Right cardiac atrium (tissue), 5 donors: ENCODE measurements around the gene RNF5. TPM values are rescaled to one million over a fixed set of nuclear protein-coding genes. Genes with fewer than 3 reads are reported as not detected.
"Not testable (repeated sequence)": the region's sequence is repeated elsewhere in the genome, so short reads cannot be mapped to it uniquely, and the experiment has no call there.

Experiments
- ATAC-seq, 2 donors: fragments of 200-7000 bp; cut with Tn5 transposase; one replicate each; pipeline versions ENCODE4 v1.8.0 to v1.9.1; 2020; ENCODE audit warnings: moderate library complexity in 2 of 2, mild to moderate bottlenecking in 1 of 2
- DNase-seq, 3 donors: peaks; one replicate each; pipeline ENCODE4 v3.0.0-alpha.2; 2020
- H3K27ac ChIP-seq: one replicate; pipeline ENCODE4 v1.5.1; 2013; ENCODE audit warnings: mild to moderate bottlenecking, low read length, control low read depth, moderate library complexity
- H3K27me3 ChIP-seq: one replicate; pipeline ENCODE4 v1.6.1; 2013; ENCODE audit not compliant: control insufficient read depth, insufficient read depth
- H3K4me1 ChIP-seq: one replicate; pipeline ENCODE4 v1.6.1; 2013; ENCODE audit warnings: low read length; ENCODE audit not compliant: control insufficient read depth, insufficient read depth
- H3K4me3 ChIP-seq: one replicate; pipeline ENCODE4 v1.5.1; 2013; ENCODE audit warnings: low read length, control low read depth
- H3K9me3 ChIP-seq: one replicate; pipeline ENCODE4 v1.6.1; 2013; ENCODE audit warnings: low read length; ENCODE audit not compliant: control insufficient read depth
- WGBS: extraction: QIAGEN DNeasy Blood & Tissue Kit; methylation state at CpG from one replicate; pipeline ENCODE4 v1.1.7; 2013; 5-methylcytosine and 5-hydroxymethylcytosine counted together
- intact Hi-C, 4 donors: fragments of 100-400 bp; cut with DNase I; formaldehyde crosslinking; loops; one replicate each; pipeline versions ENCODE4 v1.11.0 to v1.14.0; 2022 to 2023
- long read RNA-seq, 4 donors: library from polyadenylated mRNA; unstranded; transcript quantifications; one replicate each; pipeline ENCODE4 v2.0.0, GENCODE V29; 2020 to 2021
- polyA plus RNA-seq: library from polyadenylated mRNA; stranded (reverse); fragments of 200-250 nt; gene quantifications from one replicate; pipeline ENCODE4 v1.2.3, GENCODE V29; 2013
- total RNA-seq, 4 donors: library from RNA; stranded (reverse); fragmentation: NEBNext Ultra II Directional; extraction: Animal tissue kit (Norgen Biotek cat#: 25700); gene quantifications; one replicate each; pipeline ENCODE4 v1.2.1, GENCODE V29; 2021
- donor health status: healthy with polysubstance abuse.
- donor health status: DM: no; HTN: yes; CAD: no.
- donor health status: DM: no; HTN: no; CAD: no.
- donor health status: DM: no; HTN: yes; CAD: no; lungs with severe emphysema.
- donor health status: DM: yes; HTN: yes; CAD: no.

Gene RNF5, protein sequence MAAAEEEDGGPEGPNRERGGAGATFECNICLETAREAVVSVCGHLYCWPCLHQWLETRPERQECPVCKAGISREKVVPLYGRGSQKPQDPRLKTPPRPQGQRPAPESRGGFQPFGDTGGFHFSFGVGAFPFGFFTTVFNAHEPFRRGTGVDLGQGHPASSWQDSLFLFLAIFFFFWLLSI
- total RNA-seq (10 to 100 TPM; 73.2 to 88.3 (median 76.7) TPM), polyA plus RNA-seq (118 TPM)
- long read RNA-seq, donor 1, partial matches to known transcripts, result 1 of 1 reads
- long read RNA-seq, donor 1, other reads (novel, unspliced or antisense), result 0 of 1 reads
- long read RNA-seq, donor 2, result 0 reads
- long read RNA-seq, donor 3, partial matches to known transcripts, result 3 of 3 reads
- long read RNA-seq, donor 3, other reads (novel, unspliced or antisense), result 0 of 3 reads
- long read RNA-seq, donor 4, partial matches to known transcripts, result 2 of 2 reads
- long read RNA-seq, donor 4, other reads (novel, unspliced or antisense), result 0 of 2 reads

DNA sequence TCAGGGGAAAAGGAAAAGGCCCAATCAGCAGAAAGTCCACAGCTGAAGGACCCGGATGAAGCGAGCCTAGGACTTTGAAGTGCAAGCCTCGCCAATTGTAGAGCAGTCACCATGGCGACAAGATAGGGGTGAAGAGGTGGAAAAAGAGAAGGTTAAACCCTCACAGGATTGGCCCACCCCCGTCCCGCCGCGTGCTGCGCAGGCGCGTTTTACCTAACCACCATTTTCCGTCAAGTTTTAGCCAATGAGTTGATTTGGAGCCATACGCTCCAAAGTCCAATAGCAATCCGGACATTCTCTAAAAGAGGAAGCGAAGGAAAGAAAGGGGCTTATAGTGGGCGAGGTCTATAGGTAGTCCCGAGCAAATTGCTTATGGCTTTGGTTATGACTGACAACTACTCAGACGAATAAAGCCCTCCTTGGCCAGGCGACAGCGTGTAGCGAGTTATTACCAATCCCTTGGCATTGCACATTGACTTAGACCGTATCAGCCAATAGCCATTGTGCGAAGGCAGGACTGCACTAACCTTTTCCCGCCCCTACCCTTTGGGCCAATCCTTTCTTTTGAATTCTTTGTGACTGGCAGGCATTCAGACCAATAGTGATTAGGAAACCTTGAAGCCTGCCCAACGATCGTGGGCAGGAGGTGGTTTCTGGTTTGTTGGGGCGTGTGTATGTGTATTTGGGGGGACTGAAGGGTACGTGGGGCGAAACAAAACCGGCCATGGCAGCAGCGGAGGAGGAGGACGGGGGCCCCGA is at the start of gene RNF5:
Gene RNF5, plus strand, starts transcription at position 618 of the 759 bp plus-strand sequence. Its CDS starts 107 bp downstream, at position 725.
- Histone ChIP-seq H3K4me1 (peaks cover 4% of the 10 kb centered on the region), H3K27ac (peak within 1 kb of the TSS; percentile 98), H3K27me3 (no peaks in the 10 kb centered on the region), H3K9me3 (no peaks in the 10 kb centered on the region), H3K4me3 (peak within 1 kb of the TSS; percentile 64)
- DNase-seq (peak; percentile 95 to 98 (median 96)), ATAC-seq (peak; percentile 86 to 91)
- intact Hi-C loops, result loop anchor here in 1 of 4 donors (10.0 kb wide), 1 partner anchor 53 kb away; the partner anchor contains the start of gene ATF6B
- under 1% methylated on average over 33 of the region's 33 CpGs for WGBS

DNA sequence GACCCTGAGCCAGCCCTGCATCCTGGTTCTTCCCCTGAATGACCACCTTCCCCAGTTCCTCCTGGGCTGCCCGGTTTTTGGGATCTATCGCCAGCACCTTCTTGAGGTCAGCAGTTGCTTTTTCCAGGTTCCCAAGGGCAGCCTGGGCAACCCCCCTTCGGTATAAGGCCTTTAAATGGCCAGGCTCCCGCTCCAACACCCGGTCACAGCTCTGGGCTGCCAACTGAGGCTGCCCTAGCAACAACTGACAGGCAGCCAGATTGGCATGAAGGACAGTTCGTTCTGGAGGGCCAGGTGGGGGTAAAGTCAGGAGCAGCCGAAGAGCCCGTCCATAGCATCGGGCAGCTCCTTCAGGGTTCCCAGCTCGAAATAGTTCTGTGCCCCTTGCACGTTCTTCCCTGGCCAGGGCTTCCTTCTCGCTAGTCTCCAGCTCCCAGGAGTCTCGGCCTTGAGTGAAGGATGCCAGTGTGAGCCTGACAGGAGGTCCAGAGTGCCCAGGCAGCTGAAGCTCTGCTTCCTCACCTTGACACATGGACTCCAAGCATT is 49.4 kb upstream of the RNF5 start:
- DNase-seq (peak in 1 of 3 donors; percentile 62), ATAC-seq (no peak)
- 88% methylated on average over 13 of the region's 13 CpGs for WGBS
- Histone ChIP-seq H3K4me3 (peak overlapping the region; percentile 30), H3K27ac (peak overlapping the region; percentile 68), H3K4me1 (peaks cover 21% of the 10 kb centered on the region), H3K9me3 (no peaks in the 10 kb centered on the region), H3K27me3 (no peaks in the 10 kb centered on the region)
- intact Hi-C loops, result loop anchor here in 2 of 4 donors (5.0 to 10.0 kb wide), 2 partner anchors 46 to 68 kb away; partner anchors contain the start of genes AGPAT1 (in 1 of the 2) and RNF5 (in 1 of the 2)

DNA sequence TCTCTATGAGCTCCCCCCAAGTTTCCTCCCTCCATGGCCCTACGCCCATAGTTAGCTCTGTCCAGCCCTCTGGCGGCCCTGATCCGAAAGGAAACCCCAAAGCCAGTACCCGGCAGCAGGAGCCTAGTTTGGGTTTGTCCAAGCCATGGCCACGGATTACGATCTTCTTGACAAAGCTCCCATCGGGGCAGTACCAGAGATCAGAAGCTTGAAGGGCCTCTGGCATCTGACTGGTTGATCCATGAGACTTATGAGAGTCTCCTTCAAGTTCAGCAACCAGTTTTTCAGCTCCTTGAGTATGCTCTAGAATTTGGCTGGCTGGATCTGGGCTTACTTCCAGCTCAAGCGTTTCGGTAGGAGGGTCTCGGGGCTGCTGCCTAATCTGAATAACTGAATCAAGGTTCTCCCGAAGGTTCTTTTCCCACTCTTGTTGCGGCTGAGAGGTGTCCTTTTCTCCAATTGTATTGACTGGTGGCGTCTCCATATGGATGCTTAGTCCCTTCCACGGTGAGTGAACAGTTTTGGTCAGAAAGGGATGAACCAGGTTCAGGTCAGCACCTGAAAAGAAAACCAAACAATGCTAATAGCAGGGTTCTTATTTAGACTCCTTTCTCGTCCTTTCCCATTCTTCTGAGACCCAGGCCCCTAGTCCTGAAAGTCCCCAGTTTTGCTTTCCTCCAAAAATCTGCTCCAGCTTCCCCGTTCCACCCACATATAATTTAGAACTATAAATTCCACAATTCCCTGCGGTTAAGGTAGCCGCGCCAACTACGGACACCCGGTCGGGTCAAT is 48.7 kb upstream of the RNF5 start:
- Histone ChIP-seq H3K27me3 (no peaks in the 10 kb centered on the region), H3K4me3 (peak overlapping the region; percentile 79), H3K9me3 (no peaks in the 10 kb centered on the region), H3K27ac (peak overlapping the region; percentile 98), H3K4me1 (peaks cover 21% of the 10 kb centered on the region)
- DNase-seq (peak in 1 of 3 donors; percentile 94), ATAC-seq (peak; percentile 59 to 66)
- intact Hi-C loops, result loop anchor here in 2 of 4 donors (5.0 to 10.0 kb wide), 2 partner anchors 45 to 68 kb away; partner anchors contain the start of genes AGPAT1 (in 1 of the 2) and RNF5 (in 1 of the 2)
- WGBS, result 34% methylated on average over 22 of the region's 22 CpGs

GRCh38 chr6:32131439-32131948 is 46.7 kb upstream of the RNF5 start:
- Histone ChIP-seq H3K4me3 (no peak overlapping the region), H3K27me3 (no peaks in the 10 kb centered on the region), H3K4me1 (peaks cover 21% of the 10 kb centered on the region), H3K27ac (no peak overlapping the region), H3K9me3 (no peaks in the 10 kb centered on the region)
- WGBS, result 88% methylated on average over 14 of the region's 14 CpGs
- ATAC-seq (no peak), DNase-seq (no peak)
- intact Hi-C loops, result no loop called here

DNA sequence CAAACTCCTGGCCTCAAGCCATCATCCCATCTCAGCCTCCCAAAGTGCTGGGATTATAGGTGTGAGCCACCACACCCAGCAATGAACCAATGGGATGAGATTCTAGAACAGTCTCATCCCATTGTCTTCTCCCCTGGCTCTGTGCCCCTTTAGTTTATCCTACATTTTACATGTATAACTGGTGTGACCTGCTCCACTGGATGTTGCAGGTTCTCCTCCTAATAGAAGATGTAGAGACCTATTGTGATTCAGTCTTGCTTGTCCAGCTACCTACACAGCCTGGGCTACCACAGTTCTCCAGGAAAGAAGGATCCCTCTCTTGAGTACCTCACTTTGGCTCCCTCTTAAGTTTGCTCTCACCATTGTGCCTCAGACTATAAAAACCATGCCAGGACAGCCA is 46.1 kb upstream of the RNF5 start:
- no peaks in the 10 kb centered on the region for H3K9me3 ChIP-seq
- H3K27ac ChIP-seq, result no peak overlapping the region
- no peak overlapping the region for H3K4me3 ChIP-seq
- ATAC-seq (no peak), DNase-seq (no peak)
- peaks cover 17% of the 10 kb centered on the region for H3K4me1 ChIP-seq
- intact Hi-C loops, result no loop called here
- H3K27me3 ChIP-seq, result no peaks in the 10 kb centered on the region

- no peak overlapping the region for H3K4me3 ChIP-seq
- DNase-seq (no peak), ATAC-seq (no peak)
- H3K27ac ChIP-seq, result no peak overlapping the region
- H3K27me3 ChIP-seq, result no peaks in the 10 kb centered on the region
- peaks cover 8% of the 10 kb centered on the region for H3K4me1 ChIP-seq
- intact Hi-C loops, result no loop called here
- no peaks in the 10 kb centered on the region for H3K9me3 ChIP-seq
- WGBS, result 71% methylated on average over 4 of the region's 4 CpGs
Measured at GRCh38 chr6:32133786-32134185, 44.4 kb upstream of the RNF5 start.

- Histone ChIP-seq H3K9me3 (no peaks in the 10 kb centered on the region), H3K27me3 (no peaks in the 10 kb centered on the region), H3K4me1 (no peaks in the 10 kb centered on the region), H3K27ac (no peak overlapping the region), H3K4me3 (no peak overlapping the region)
- no peak for DNase-seq
- intact Hi-C loops, result no loop called here
- no peak for ATAC-seq
Measured at GRCh38 chr6:32137454-32137853, 40.8 kb upstream of the RNF5 start.

DNA sequence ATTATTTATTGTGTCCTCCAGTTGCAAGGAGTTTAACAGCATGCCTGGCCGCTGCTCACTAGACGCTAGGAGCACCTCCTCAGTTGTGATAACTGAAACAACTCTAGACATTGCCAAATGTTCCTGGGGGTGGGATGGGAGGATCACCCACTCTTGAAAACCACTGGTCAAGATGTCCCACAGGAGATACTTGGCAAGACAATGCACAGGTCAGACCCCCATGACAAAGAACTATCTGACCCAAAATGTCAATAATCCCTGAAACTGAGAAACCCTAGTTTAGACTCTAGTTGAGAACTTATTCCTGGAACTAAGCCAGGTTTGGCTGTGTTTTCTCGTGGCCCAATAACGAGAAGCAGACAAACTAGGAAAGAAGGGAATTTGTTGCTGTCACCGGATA is 38.6 kb upstream of the RNF5 start:
- ATAC-seq (no peak), DNase-seq (no peak)
- no peaks in the 10 kb centered on the region for H3K27me3 ChIP-seq
- 51% methylated on average over 5 of the region's 5 CpGs for WGBS
- H3K4me3 ChIP-seq, result no peak overlapping the region
- intact Hi-C loops, result no loop called here
- no peaks in the 10 kb centered on the region for H3K4me1 ChIP-seq
- no peaks in the 10 kb centered on the region for H3K9me3 ChIP-seq
- no peak overlapping the region for H3K27ac ChIP-seq

DNA sequence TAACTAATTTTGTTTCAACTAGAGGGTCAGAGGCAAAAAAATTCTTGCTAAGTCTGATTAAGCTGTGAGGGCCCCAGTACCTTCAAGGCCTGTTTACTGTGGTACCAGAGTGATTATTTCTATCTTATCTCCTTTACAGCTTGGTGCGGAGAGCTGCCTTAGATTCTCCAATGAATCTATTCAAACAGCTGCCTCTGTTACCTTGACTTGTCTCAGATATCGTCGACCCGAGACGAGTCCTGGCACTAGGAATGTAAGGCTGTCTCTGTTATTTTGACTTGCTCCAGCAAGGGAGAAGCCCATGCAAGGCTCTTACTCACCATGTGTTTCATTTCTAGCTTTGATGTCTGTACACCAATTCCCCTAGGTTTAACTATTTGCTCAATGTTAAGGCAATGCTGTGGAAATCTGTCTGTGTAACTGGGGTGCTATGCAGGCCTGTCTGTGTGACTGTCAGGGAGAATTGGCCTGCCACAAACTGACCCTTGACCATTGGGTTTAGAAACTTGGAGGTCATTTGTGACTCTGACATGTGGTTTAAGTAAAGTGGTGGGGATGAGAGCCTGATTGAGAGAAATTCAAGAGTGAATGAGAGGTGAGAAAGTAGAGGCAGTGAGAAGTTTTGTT is 37.7 kb upstream of the RNF5 start:
- Histone ChIP-seq H3K27ac (no peak overlapping the region), H3K27me3 (no peaks in the 10 kb centered on the region), H3K4me1 (no peaks in the 10 kb centered on the region), H3K4me3 (no peak overlapping the region), H3K9me3 (no peaks in the 10 kb centered on the region)
- 48% methylated on average over 5 of the region's 5 CpGs for WGBS
- DNase-seq (no peak), ATAC-seq (no peak)
- intact Hi-C loops, result no loop called here

- H3K4me1 ChIP-seq, H3K4me3 ChIP-seq, H3K9me3 ChIP-seq, DNase-seq, intact Hi-C loops, ATAC-seq, H3K27ac ChIP-seq, H3K27me3 ChIP-seq: not testable (repeated sequence)
- 81% methylated on average over 7 of the region's 7 CpGs for WGBS
Measured at GRCh38 chr6:32144238-32144637, 34.0 kb upstream of the RNF5 start.
